Measurements from ENCODE around the gene FLG2.

GRCh38 chr1:152313319-152313801 is 46.4 kb downstream of the FLG2 start:
- TF ChIP-seq SKIL (IDR thresholded peaks at IDR 0.05; ENCODE audit: low read depth, poor library complexity, severe bottlenecking): no peak
- no peak for TF ChIP-seq CTCF (IDR thresholded peaks at IDR 0.05 in 2 of 3, conservative IDR thresholded peaks at IDR 0.05 in 1 of 3; ENCODE audit: control insufficient read depth in 2 of 3, extremely low read depth in 1 of 3, insufficient read depth in 1 of 3, low read depth in 3 of 3, low read length in 3 of 3)
- TF ChIP-seq SRF (IDR thresholded peaks at IDR 0.05; ENCODE audit: low read depth in 2 of 2, low read length in 2 of 2): no peak
- no peak for TF ChIP-seq SMARCA5 (IDR thresholded peaks at IDR 0.05)
- no peak for TF ChIP-seq EP300 (IDR thresholded peaks at IDR 0.05; ENCODE audit: borderline replicate concordance in 1 of 2, control insufficient read depth in 1 of 2, low read depth in 2 of 2, low read length in 2 of 2)
- no peak for TF ChIP-seq YY1 (IDR thresholded peaks at IDR 0.05; ENCODE audit: low read depth, low read length)
